ENCODE data around the gene EML6. TPM values are rescaled to one million over a fixed set of nuclear protein-coding genes. Genes with fewer than 3 reads are reported as not detected.
"Not testable (repeated sequence)": the region's sequence is repeated elsewhere in the genome, so short reads cannot be mapped to it uniquely, and the experiment has no call there.

EML6 gene
- 0.17 and 1.1 TPM in 2 replicates for total RNA-seq

GRCh38 chr2:54723131-54723995 lies at the start of gene EML6:
Gene EML6, plus strand, starts transcription at chr2:54723662. Its CDS starts 1,400 bp downstream, at chr2:54725062.
- DNase-seq: peak; percentile 99

GRCh38 chr2:54675281-54675680 lies 48.2 kb upstream of the EML6 start:
- no peak for DNase-seq

GRCh38 chr2:54675738-54676137 lies 47.7 kb upstream of the EML6 start:
- peak; percentile 43 for DNase-seq

- no peak for DNase-seq
These were observed 46.8 kb upstream of the EML6 start for GRCh38 chr2:54676656-54677055.

GRCh38 chr2:54677476-54678265 lies 45.8 kb upstream of the EML6 start:
- no peak for DNase-seq

GRCh38 chr2:54678719-54679118 lies 44.7 kb upstream of the EML6 start:
- no peak for DNase-seq

GRCh38 chr2:54680397-54681041 lies 42.9 kb upstream of the EML6 start:
- no peak for DNase-seq

- no peak for DNase-seq
These were observed 42.0 kb upstream of the EML6 start for GRCh38 chr2:54681416-54681815.

- no peak for DNase-seq
These were observed 39.9 kb upstream of the EML6 start for GRCh38 chr2:54683596-54683995.

GRCh38 chr2:54685263-54685775 lies 38.1 kb upstream of the EML6 start:
- no peak for DNase-seq

- no peak for DNase-seq
These were observed 35.8 kb upstream of the EML6 start for GRCh38 chr2:54687595-54688152.

- DNase-seq: no peak
These were observed 31.9 kb upstream of the EML6 start for GRCh38 chr2:54691445-54692135.

GRCh38 chr2:54692556-54692955 lies 30.9 kb upstream of the EML6 start:
- no peak for DNase-seq

- no peak for DNase-seq
These were observed 28.1 kb upstream of the EML6 start for GRCh38 chr2:54695378-54695777.

- DNase-seq: no peak
These were observed 25.5 kb upstream of the EML6 start for GRCh38 chr2:54697934-54698333.

- DNase-seq: not testable (repeated sequence)
These were observed 24.5 kb upstream of the EML6 start for GRCh38 chr2:54698926-54699325.

- DNase-seq: no peak
These were observed 23.8 kb upstream of the EML6 start for GRCh38 chr2:54699665-54700064.

GRCh38 chr2:54701029-54701428 lies 22.4 kb upstream of the EML6 start:
- DNase-seq: no peak

GRCh38 chr2:54704238-54704637 lies 19.2 kb upstream of the EML6 start:
- DNase-seq: no peak

- peak; percentile 77 for DNase-seq
These were observed 18.5 kb upstream of the EML6 start for GRCh38 chr2:54704688-54705605.

- no peak for DNase-seq
These were observed 16.8 kb upstream of the EML6 start for GRCh38 chr2:54706622-54707021.
